ENCODE results near the gene SPINK14.

DNA sequence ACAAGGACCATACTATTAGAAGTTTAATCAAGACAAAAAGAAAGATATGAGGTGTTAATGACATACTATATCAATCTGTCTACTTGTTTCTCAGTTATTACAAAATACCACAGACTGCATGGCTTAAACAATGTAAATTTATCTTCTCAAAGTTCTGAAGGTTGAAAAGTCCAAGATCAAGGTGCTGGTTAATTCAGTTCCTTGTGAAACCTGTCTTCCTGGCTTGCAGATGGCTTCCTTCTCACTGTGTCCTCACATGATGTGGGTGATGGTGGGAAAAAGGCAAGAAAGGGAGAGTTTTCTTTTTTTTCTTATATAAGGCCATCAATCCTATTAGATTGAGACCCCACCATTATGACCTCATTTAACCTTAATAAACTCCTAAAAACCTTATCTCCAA lies 15.6 kb upstream of the SPINK14 start:
- TF ChIP-seq, protein P1, sequence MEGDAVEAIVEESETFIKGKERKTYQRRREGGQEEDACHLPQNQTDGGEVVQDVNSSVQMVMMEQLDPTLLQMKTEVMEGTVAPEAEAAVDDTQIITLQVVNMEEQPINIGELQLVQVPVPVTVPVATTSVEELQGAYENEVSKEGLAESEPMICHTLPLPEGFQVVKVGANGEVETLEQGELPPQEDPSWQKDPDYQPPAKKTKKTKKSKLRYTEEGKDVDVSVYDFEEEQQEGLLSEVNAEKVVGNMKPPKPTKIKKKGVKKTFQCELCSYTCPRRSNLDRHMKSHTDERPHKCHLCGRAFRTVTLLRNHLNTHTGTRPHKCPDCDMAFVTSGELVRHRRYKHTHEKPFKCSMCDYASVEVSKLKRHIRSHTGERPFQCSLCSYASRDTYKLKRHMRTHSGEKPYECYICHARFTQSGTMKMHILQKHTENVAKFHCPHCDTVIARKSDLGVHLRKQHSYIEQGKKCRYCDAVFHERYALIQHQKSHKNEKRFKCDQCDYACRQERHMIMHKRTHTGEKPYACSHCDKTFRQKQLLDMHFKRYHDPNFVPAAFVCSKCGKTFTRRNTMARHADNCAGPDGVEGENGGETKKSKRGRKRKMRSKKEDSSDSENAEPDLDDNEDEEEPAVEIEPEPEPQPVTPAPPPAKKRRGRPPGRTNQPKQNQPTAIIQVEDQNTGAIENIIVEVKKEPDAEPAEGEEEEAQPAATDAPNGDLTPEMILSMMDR (IDR thresholded peaks at IDR 0.05), result no peak
- TF ChIP-seq ZFX (IDR thresholded peaks at IDR 0.05; ENCODE audit: borderline replicate concordance), result no peak
